Right lobe of liver (tissue), 6 donors: ENCODE results near the gene NKAIN2. TPM values are rescaled to one million over a fixed set of nuclear protein-coding genes. Genes with fewer than 3 reads are reported as not detected.
"Not testable (repeated sequence)": the region's sequence is repeated elsewhere in the genome, so short reads cannot be mapped to it uniquely, and the experiment has no call there.

Experiments
- ATAC-seq, 4 donors: fragments of 200-7000 bp; cut with Tn5 transposase; one replicate each; pipeline ENCODE4 v1.9.1; 2020; ENCODE audit warnings: mild to moderate bottlenecking in 4 of 4, moderate library complexity in 4 of 4
- DNase-seq, 3 donors: peaks; one replicate each; pipeline ENCODE4 v3.0.0-alpha.2; 2020
- H3K27ac ChIP-seq, 3 donors: fragments of 200-600 bp; one replicate each; pipeline ENCODE4 v1.8.0; 2022
- H3K27me3 ChIP-seq, 2 donors: fragments of 200-600 bp; one replicate each; pipeline ENCODE4 v1.8.0; 2022
- H3K36me3 ChIP-seq, 4 donors: fragments of 200-600 bp; sonication (generic) in 1 of 4; one replicate each; pipeline versions ENCODE4 v1.5.1 to v1.8.0; 2017 to 2022; ENCODE audit warnings: control low read depth in 1 of 4
- H3K4me1 ChIP-seq, 4 donors: fragments of 200-600 bp; sonication (generic) in 1 of 4; one replicate each; pipeline versions ENCODE4 v1.5.1 to v1.8.0; 2017 to 2022; ENCODE audit warnings: control low read depth in 1 of 4
- H3K4me3 ChIP-seq, 3 donors: fragments of 200-600 bp; one replicate each; pipeline ENCODE4 v1.8.0; 2022
- H3K9me3 ChIP-seq, 4 donors: fragments of 200-600 bp; sonication (generic) in 1 of 4; one replicate each; pipeline versions ENCODE4 v1.5.1 to v1.8.0; 2017 to 2022; ENCODE audit warnings: control low read depth in 1 of 4
- POLR2A ChIP-seq: fragments of 450-650 bp; IDR thresholded peaks from one replicate; pipeline ENCODE4 v1.6.1; 2017; ENCODE audit warnings: antibody characterized with exemption, mild to moderate bottlenecking
- WGBS: methylation state at CpG from one replicate; pipeline ENCODE4 v1.1.6; 2018; ENCODE audit warnings: low coverage, low lambda C conversion rate; ENCODE audit not compliant: insufficient coverage; ENCODE audit errors: missing lambda C conversion rate; 5-methylcytosine and 5-hydroxymethylcytosine counted together
- intact Hi-C, 2 donors: fragments of 100-400 bp; cut with DNase I; formaldehyde crosslinking; loops; one replicate each; pipeline versions ENCODE4 v1.11.2 to v1.14.1; 2022
- total RNA-seq, 6 experiments: library from RNA; depleted of rRNA in 2 of 6; stranded (reverse); fragments of >200 nt in 2 of 6; fragmentation: NEBNext Ultra II Directional in 3 of 6; extraction: Animal tissue kit (Norgen Biotek cat#: 25700) in 3 of 6; gene quantifications; one replicate each; pipeline versions ENCODE4 v1.1.0 to v1.2.4, GENCODE V29; 2016 to 2023
- TF ChIP-seq, protein P1 (sequence below), 4 donors: fragments of 200-600 bp in 3 of 4; fragments of 450-650 bp in 1 of 4; IDR thresholded peaks; one replicate each; pipeline versions ENCODE4 v1.5.1 to v1.8.0; 2016 to 2022; ENCODE audit warnings: antibody characterized with exemption in 4 of 4, mild to moderate bottlenecking in 2 of 4
- donor health status: DM: no; HTN: yes; CAD: no.
- donor health status: DM: no; HTN: no; CAD: no.
- donor health status: DM: no; HTN: no; CAD: no.
- donor health status: DM: no; HTN: yes; CAD: no.
- donor health status: DM: no; HTN: yes; CAD: no.

The NKAIN2 gene
- total RNA-seq, 6 experiments from 2014 or later = 0.16 to 0.28 TPM; not detected in 4

DNA sequence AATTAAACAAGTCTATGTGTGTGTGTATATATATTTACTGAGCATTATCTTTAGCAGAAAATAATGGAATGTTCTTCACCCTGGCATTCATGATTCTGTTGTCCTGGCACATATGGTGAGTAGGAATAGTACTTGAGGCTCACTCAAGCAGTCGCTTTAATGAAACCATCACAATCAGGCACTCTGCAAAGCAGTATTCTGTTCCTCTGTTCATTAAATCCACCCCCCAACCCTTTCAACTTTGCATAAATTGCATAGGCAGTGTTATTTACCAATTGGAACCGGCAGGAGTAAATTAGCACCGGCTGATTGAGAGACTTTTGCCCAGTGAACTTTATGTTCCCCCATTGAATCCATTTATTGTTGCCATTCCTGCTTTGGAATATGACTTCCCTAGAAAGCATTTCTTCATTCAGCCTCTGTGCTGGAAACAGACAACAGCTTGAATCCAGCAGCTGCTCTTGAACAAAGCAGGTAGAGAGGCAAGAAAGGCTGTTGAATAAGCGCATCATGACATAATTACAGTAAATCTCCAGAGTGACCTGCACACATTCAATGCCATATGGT, 890.6 kb downstream of the NKAIN2 start:
- intact Hi-C loops = no loop called here
- Histone ChIP-seq H3K9me3 (no peaks in the 10 kb centered on the region), H3K36me3 (no peaks in the 10 kb centered on the region), H3K27ac (no peak overlapping the region), H3K27me3 (no peaks in the 10 kb centered on the region), H3K4me3 (no peak overlapping the region), H3K4me1 (no peaks in the 10 kb centered on the region)
- ATAC-seq (no peak), DNase-seq (no peak)
- 69% methylated on average over 4 of the region's 4 CpGs for WGBS
- TF ChIP-seq, protein P1, sequence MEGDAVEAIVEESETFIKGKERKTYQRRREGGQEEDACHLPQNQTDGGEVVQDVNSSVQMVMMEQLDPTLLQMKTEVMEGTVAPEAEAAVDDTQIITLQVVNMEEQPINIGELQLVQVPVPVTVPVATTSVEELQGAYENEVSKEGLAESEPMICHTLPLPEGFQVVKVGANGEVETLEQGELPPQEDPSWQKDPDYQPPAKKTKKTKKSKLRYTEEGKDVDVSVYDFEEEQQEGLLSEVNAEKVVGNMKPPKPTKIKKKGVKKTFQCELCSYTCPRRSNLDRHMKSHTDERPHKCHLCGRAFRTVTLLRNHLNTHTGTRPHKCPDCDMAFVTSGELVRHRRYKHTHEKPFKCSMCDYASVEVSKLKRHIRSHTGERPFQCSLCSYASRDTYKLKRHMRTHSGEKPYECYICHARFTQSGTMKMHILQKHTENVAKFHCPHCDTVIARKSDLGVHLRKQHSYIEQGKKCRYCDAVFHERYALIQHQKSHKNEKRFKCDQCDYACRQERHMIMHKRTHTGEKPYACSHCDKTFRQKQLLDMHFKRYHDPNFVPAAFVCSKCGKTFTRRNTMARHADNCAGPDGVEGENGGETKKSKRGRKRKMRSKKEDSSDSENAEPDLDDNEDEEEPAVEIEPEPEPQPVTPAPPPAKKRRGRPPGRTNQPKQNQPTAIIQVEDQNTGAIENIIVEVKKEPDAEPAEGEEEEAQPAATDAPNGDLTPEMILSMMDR (IDR thresholded peaks at IDR 0.05) = no peak
- no peak for TF ChIP-seq POLR2A

DNA sequence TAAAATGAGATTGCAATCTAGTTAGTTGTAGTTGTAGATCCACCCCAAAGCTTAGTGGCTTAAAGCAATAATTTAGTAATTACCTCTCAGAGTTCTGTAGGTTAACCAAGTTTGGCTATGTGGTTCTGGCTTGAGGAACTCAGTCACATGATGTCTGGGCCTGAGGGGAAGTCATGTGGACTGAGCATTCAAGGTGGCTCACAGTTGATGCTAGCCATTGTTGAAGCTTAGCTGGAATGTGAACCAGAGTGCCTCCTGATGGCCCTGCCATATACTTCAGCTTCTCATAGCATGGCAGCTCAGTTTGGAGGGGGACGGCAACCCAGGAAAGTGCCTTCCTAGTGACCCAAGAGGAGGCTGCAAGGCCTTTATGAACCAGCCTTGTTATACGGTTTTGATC, 895.4 kb downstream of the NKAIN2 start:
- WGBS = 60% methylated on average over 1 of the region's 2 CpGs
- no peaks in the 10 kb centered on the region for H3K9me3 ChIP-seq
- no peak overlapping the region for H3K27ac ChIP-seq
- ATAC-seq (no peak), DNase-seq (no peak)
- TF ChIP-seq, protein P1 (IDR thresholded peaks at IDR 0.05) = no peak
- TF ChIP-seq POLR2A = no peak
- no peak overlapping the region for H3K4me3 ChIP-seq
- H3K27me3 ChIP-seq = no peaks in the 10 kb centered on the region
- H3K36me3 ChIP-seq = no peaks in the 10 kb centered on the region
- no peaks in the 10 kb centered on the region for H3K4me1 ChIP-seq
- intact Hi-C loops = no loop called here

DNA sequence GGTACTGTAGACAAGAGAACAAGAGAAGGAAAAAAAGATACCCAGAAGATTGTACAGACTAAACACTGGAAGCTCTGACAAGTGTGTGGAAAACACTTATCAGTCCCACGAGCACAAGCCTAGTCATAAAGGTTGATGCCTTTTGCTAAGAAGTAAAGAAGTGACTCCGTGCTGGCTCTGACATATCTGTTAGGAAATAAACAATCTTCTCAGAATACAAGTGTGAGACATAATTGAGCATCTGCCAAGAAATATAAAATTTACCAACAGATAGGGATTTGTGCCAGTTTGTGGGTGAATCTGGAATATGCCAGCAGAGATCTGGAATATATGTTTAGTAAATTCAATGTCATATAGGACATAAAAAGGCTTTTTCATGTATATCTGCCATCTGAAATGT, 899.9 kb downstream of the NKAIN2 start:
- Histone ChIP-seq H3K27ac (no peak overlapping the region), H3K27me3 (no peaks in the 10 kb centered on the region), H3K4me3 (no peak overlapping the region), H3K4me1 (no peaks in the 10 kb centered on the region), H3K36me3 (no peaks in the 10 kb centered on the region), H3K9me3 (no peaks in the 10 kb centered on the region)
- no peak for DNase-seq
- intact Hi-C loops = no loop called here
- TF ChIP-seq, protein P1 (IDR thresholded peaks at IDR 0.05) = no peak
- TF ChIP-seq POLR2A = no peak
- 63% methylated on average over 2 of the region's 2 CpGs for WGBS
- no peak for ATAC-seq

DNA sequence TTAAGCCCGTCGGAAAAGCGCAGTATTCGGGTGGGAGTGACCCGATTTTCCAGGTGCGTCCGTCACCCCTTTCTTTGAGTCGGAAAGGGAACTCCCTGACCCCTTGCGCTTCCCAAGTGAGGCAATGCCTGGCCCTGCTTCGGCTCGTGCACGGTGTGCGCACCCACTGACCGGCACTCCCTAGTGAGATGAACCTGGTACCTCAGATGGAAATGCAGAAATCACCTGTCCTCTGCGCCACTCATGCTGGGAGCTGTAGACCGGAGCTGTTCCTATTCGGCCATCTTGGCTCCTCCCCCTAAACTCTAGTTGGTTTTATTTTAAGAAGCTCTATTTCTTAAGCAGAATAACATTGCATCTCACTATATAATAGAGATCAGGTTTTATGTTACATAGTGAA, 908.9 kb downstream of the NKAIN2 start:
- H3K27me3 ChIP-seq, intact Hi-C loops, H3K36me3 ChIP-seq, H3K9me3 ChIP-seq, DNase-seq, H3K4me1 ChIP-seq, ATAC-seq, H3K27ac ChIP-seq, H3K4me3 ChIP-seq: not testable (repeated sequence)
- WGBS = 91% methylated on average over 4 of the region's 17 CpGs

DNA sequence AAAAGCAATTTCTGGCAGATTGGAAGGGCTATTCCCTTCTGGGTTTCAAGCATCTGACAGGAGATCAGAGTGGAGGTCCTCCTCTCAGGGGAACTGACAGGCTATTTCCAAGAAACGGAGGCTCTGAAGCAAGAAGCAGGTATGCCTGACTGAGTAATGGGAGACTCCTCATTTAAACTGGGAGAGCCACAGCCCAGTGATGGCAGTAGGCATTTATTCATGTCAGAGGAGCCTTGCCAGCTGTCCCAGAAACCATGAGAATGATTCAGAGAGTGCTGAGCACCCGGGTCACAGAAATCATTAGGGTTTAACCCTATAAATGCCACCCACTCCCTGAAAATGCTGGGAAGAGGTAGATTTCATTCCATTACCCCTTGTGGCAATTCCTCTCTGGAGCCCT, 911.1 kb downstream of the NKAIN2 start:
- H3K4me3 ChIP-seq = no peak overlapping the region
- no peak for TF ChIP-seq POLR2A
- TF ChIP-seq, protein P1 (IDR thresholded peaks at IDR 0.05) = no peak
- H3K27ac ChIP-seq = no peak overlapping the region
- H3K9me3 ChIP-seq = no peaks in the 10 kb centered on the region
- 27% methylated on average over 1 of the region's 2 CpGs for WGBS
- ATAC-seq = no peak
- DNase-seq = no peak
- no peaks in the 10 kb centered on the region for H3K27me3 ChIP-seq
- intact Hi-C loops = no loop called here
- no peaks in the 10 kb centered on the region for H3K4me1 ChIP-seq
- no peaks in the 10 kb centered on the region for H3K36me3 ChIP-seq
